Common myeloid progenitor, CD34-positive (primary cell): ENCODE results near the gene EHBP1.

ENCODE experiments used
- CTCF ChIA-PET: fragments of 350-600 bp; sonication (Branson Sonifier 250); formaldehyde crosslinking; loops from one replicate; lab custom pipeline; 2021; ENCODE audit warnings: antibody characterized with exemption; lab: Charles Lee
- POLR2A ChIA-PET: fragments of 350-600 bp; sonication (Branson Sonifier 250); formaldehyde crosslinking; loops from one replicate; lab custom pipeline; 2021; ENCODE audit warnings: antibody characterized with exemption; lab: Charles Lee
- DNase-seq, 3 donors: peaks; one replicate each; pipeline versions ENCODE4 v3.0.0 to v3.0.0-alpha.2; 2013
- H3K27ac ChIP-seq, 2 experiments: 1 replicate in 1 of 2; 2 replicates in 1 of 2; pipeline ENCODE4 v1.7.0; 2013; ENCODE audit warnings: inconsistent platforms in 2 of 2, low read length in 2 of 2, mild to moderate bottlenecking in 2 of 2, low read depth in 1 of 2, moderate library complexity in 1 of 2; ENCODE audit not compliant: severe bottlenecking in 2 of 2, insufficient read depth in 1 of 2, poor library complexity in 1 of 2
- H3K27me3 ChIP-seq, 5 experiments: replicated peaks in 2 of 5; 1 replicate in 3 of 5; 2 replicates in 2 of 5; pipeline versions ENCODE4 v1.6.1 to v1.7.0; 2013; ENCODE audit warnings: low read length in 4 of 5, mild to moderate bottlenecking in 2 of 5, moderate library complexity in 2 of 5, inconsistent platforms in 1 of 5; ENCODE audit not compliant: insufficient read depth in 5 of 5, control insufficient read depth in 4 of 5
- H3K36me3 ChIP-seq, 4 experiments: 1 replicate in 2 of 4; 2 replicates in 2 of 4; pipeline versions ENCODE4 v1.6.1 to v1.7.0; 2013; ENCODE audit warnings: low read length in 3 of 4, control low read depth in 1 of 4, mild to moderate bottlenecking in 1 of 4; ENCODE audit not compliant: control insufficient read depth in 4 of 4, insufficient read depth in 4 of 4
- H3K4me1 ChIP-seq, 4 experiments: 1 replicate in 3 of 4; 2 replicates in 1 of 4; pipeline versions ENCODE4 v1.6.1 to v1.7.1; 2013; ENCODE audit warnings: low read length in 3 of 4, mild to moderate bottlenecking in 3 of 4, control low read depth in 1 of 4, inconsistent platforms in 1 of 4, moderate library complexity in 1 of 4; ENCODE audit not compliant: control insufficient read depth in 4 of 4, insufficient read depth in 4 of 4; ENCODE audit errors: control extremely low read depth in 1 of 4
- H3K4me3 ChIP-seq, 7 experiments: 1 replicate in 4 of 7; 2 replicates in 3 of 7; pipeline versions ENCODE4 v1.5.1 to v1.7.0; 2013; ENCODE audit warnings: mild to moderate bottlenecking in 7 of 7, low read length in 6 of 7, moderate library complexity in 6 of 7, inconsistent platforms in 2 of 7, low read depth in 2 of 7, control low read depth in 1 of 7; ENCODE audit not compliant: insufficient read depth in 4 of 7, control insufficient read depth in 1 of 7; ENCODE audit errors: extremely low read depth in 1 of 7
- H3K9me3 ChIP-seq, 5 experiments: 1 replicate in 4 of 5; 2 replicates in 1 of 5; pipeline versions ENCODE4 v1.6.1 to v1.7.1; 2013; ENCODE audit warnings: low read length in 4 of 5, mild to moderate bottlenecking in 2 of 5, inconsistent platforms in 1 of 5, low read depth in 1 of 5, moderate library complexity in 1 of 5; ENCODE audit not compliant: control insufficient read depth in 4 of 5, insufficient read depth in 2 of 5; ENCODE audit errors: control extremely low read depth in 1 of 5
- WGBS: methylation state at CpG from one replicate; pipeline ENCODE4 v1.1.5; 2013; ENCODE audit not compliant: insufficient coverage; 5-methylcytosine and 5-hydroxymethylcytosine counted together

EHBP1 gene

DNA sequence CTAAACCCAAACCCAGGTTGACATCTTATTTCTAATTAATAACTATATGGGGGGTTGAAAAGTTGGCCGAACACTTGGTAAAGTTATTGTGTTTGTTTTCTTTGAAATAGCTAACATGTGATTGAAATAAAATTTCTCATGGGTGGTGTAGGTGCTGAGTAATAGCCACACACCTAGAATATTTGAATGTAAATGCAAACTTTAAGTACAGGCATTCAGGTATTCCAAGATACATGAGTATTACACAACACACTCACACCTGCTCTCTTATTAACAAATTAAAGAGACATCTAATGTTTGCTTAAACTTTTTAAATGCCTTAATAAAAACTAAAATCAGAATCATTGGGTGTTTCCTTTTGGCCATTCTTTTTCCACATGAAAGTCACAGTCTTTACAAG is 165.5 kb downstream of the EHBP1 start:
- H3K4me3 ChIP-seq: no peak overlapping the region
- CTCF ChIA-PET: no interaction called here
- WGBS: no CpG with 5 or more reads among the region's 1 CpG
- no peaks in the 10 kb centered on the region for H3K4me1 ChIP-seq
- peaks cover 0 to 25% (median 8%) of the 10 kb centered on the region in 5 experiments for H3K9me3 ChIP-seq
- no peak overlapping the region for H3K27ac ChIP-seq
- DNase-seq: no peak
- peaks cover 6 to 56% (median 13%) of the 10 kb centered on the region in 4 experiments for H3K36me3 ChIP-seq
- H3K27me3 ChIP-seq: no peaks in the 10 kb centered on the region
- POLR2A ChIA-PET: no interaction called here

DNA sequence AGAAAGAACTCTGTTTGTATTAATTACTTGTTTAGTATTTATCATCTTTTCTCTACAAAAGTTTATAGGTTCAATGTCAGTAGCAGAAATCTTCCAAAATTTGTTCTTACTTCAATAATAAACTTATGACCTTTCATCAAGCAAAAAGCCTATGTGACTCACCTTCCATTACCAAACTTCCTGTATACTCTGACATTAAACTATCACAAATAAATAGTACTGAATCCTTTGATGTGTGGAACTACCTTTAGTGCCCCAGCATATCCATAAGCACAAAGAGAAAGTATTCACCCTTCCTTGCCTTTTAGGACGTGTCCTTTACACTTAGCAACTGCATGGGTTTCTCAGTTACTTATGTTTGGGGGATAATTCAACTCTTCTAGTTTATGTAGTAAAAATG is 166.0 kb downstream of the EHBP1 start:
- H3K4me1 ChIP-seq: no peaks in the 10 kb centered on the region
- peaks cover 4 to 57% (median 13%) of the 10 kb centered on the region in 4 experiments for H3K36me3 ChIP-seq
- H3K4me3 ChIP-seq: no peak overlapping the region
- no CpG with 5 or more reads among the region's 1 CpG for WGBS
- no peak for DNase-seq
- CTCF ChIA-PET: no interaction called here
- peaks cover 0 to 30% (median 8%) of the 10 kb centered on the region in 5 experiments for H3K9me3 ChIP-seq
- H3K27me3 ChIP-seq: no peaks in the 10 kb centered on the region
- POLR2A ChIA-PET: no interaction called here
- no peak overlapping the region for H3K27ac ChIP-seq

- ChIA-PET POLR2A (no interaction called here), CTCF (no interaction called here)
- no peak for DNase-seq
- H3K27me3 ChIP-seq: no peaks in the 10 kb centered on the region
- H3K36me3 ChIP-seq: peaks cover 13 to 68% (median 20%) of the 10 kb centered on the region in 4 experiments
- no peak overlapping the region for H3K4me3 ChIP-seq
- H3K27ac ChIP-seq: no peak overlapping the region
- H3K9me3 ChIP-seq: peaks cover 3 to 46% (median 10%) of the 10 kb centered on the region in 5 experiments
- H3K4me1 ChIP-seq: no peaks in the 10 kb centered on the region
- no CpG with 5 or more reads among the region's 3 CpGs for WGBS
These were observed 168.1 kb downstream of the EHBP1 start for GRCh38 chr2:62873603-62874002.

DNA sequence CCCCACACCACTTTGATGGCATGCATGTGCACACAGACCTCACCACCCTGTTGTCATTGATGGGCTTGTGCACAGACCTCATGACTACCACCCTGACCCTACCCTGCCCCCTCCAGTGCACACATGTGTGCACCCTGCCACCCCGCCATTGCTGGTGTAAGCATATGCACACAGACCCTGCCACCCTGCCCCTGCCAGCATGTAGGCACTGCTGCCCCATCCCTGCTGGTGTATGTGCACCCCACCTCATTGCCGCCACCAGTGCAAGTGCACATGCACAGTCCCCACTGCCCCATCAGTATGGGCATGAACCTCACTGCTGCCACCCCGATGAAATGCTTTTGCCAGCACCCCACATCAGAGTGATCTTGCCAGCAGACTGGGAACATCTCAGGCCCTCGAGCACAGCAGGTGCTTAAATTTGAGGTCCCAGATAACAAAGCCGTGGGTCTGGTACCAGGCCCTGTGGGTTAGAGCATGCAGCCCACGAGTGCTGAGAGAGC is 169.4 kb downstream of the EHBP1 start:
- 100% methylated on average over 5 of the region's 6 CpGs for WGBS
- ChIA-PET POLR2A (no interaction called here), CTCF (no interaction called here)
- Histone ChIP-seq H3K27me3 (no peaks in the 10 kb centered on the region), H3K4me1 (no peaks in the 10 kb centered on the region), H3K27ac (no peak overlapping the region), H3K4me3 (no peak overlapping the region), H3K36me3 (peaks cover 16 to 71% (median 20%) of the 10 kb centered on the region in 4 experiments), H3K9me3 (peaks cover 3 to 48% (median 10%) of the 10 kb centered on the region in 5 experiments)
- DNase-seq: no peak

- no peaks in the 10 kb centered on the region for H3K27me3 ChIP-seq
- no peak overlapping the region for H3K27ac ChIP-seq
- H3K9me3 ChIP-seq: peaks cover 0 to 20% (median 3%) of the 10 kb centered on the region in 5 experiments
- DNase-seq: no peak
- ChIA-PET POLR2A (interaction anchor here (0.5 kb wide), 1 partner anchor 88 kb away, joined by 8 read pairs; no protein-coding TSS in a partner anchor), CTCF (no interaction called here)
- peaks cover 7 to 26% (median 12%) of the 10 kb centered on the region in 4 experiments for H3K36me3 ChIP-seq
- no peak overlapping the region for H3K4me3 ChIP-seq
- 100% methylated on average over 2 of the region's 4 CpGs for WGBS
- H3K4me1 ChIP-seq: peaks cover 0 to 3% (median 0%) of the 10 kb centered on the region in 4 experiments
These were observed 175.8 kb downstream of the EHBP1 start for GRCh38 chr2:62881162-62881795.

- no peaks in the 10 kb centered on the region for H3K27me3 ChIP-seq
- no peak overlapping the region for H3K4me3 ChIP-seq
- no peak for DNase-seq
- H3K27ac ChIP-seq: no peak overlapping the region
- peaks cover 0 to 3% (median 0%) of the 10 kb centered on the region in 4 experiments for H3K4me1 ChIP-seq
- CTCF ChIA-PET: no interaction called here
- H3K36me3 ChIP-seq: peaks cover 0 to 5% (median 3%) of the 10 kb centered on the region in 4 experiments
- H3K9me3 ChIP-seq: peaks cover 0 to 2% (median 0%) of the 10 kb centered on the region in 5 experiments
- 100% methylated on average over 1 of the region's 7 CpGs for WGBS
- POLR2A ChIA-PET: no interaction called here
These were observed 178.1 kb downstream of the EHBP1 start for GRCh38 chr2:62883629-62884028.

- POLR2A ChIA-PET: no interaction called here
- CTCF ChIA-PET: no interaction called here
- WGBS: 80% methylated on average over 1 of the region's 2 CpGs
These were observed 178.6 kb downstream of the EHBP1 start for GRCh38 chr2:62884086-62884485.

More at GRCh38 chr2:62884086-62884485, 178.6 kb downstream of the EHBP1 start:
- no peak overlapping the region for H3K27ac ChIP-seq
- peaks cover 0 to 2% (median 0%) of the 10 kb centered on the region in 5 experiments for H3K9me3 ChIP-seq
- H3K27me3 ChIP-seq: no peaks in the 10 kb centered on the region
- H3K4me3 ChIP-seq: no peak overlapping the region
- H3K4me1 ChIP-seq: peaks cover 0 to 3% (median 0%) of the 10 kb centered on the region in 4 experiments
- no peak for DNase-seq
- peaks cover 0 to 3% (median 2%) of the 10 kb centered on the region in 4 experiments for H3K36me3 ChIP-seq
